K562 (cell line): ENCODE results near the gene NECAB2. TPM values are rescaled to one million over a fixed set of nuclear protein-coding genes. Genes with fewer than 3 reads are reported as not detected.

Experiments used
- ATAC-seq: fragments of 200-7000 bp; cut with Tn5 transposase; 3 replicates; pipeline ENCODE4 v1.9.1; 2020; ENCODE audit warnings: moderate library complexity
- BruUV-seq: library from RNA; stranded (reverse); fragments of 400-500 nt; replicated peaks from 2 replicates; lab custom pipeline; 2021; lab: Mats Ljungman, UMichigan
- CTCF ChIA-PET: fragments of 300-600 bp; formaldehyde crosslinking; extraction: SDS; loops from one replicate; lab custom pipeline; 2021; ENCODE audit warnings: low intra/inter-chr PET ratio; lab: Yijun Ruan, JAX
- POLR2A ChIA-PET: fragments of 300-600, 350-650 bp; sonication (Branson Sonifier 250); formaldehyde crosslinking; extraction: SDS; loops from one replicate; lab custom pipeline; 2021; ENCODE audit warnings: antibody characterized with exemption, inconsistent platforms; lab: Yijun Ruan, JAX
- DNase-seq, 4 experiments: peaks; one replicate each; pipeline versions ENCODE4 v3.0.0 to v3.0.0-alpha.2; 2011 to 2018; ENCODE audit warnings: low spot score in 3 of 4, mixed read lengths in 3 of 4; ENCODE audit errors: extremely low read depth in 1 of 4
- FAIRE-seq: peaks from 2 replicates; lab custom pipeline; 2011; peaks lifted over from hg19 to GRCh38; lab: Jason Lieb, UNC
- H2AFZ ChIP-seq: 2 replicates; pipeline ENCODE4 v1.6.0; 2011; ENCODE audit warnings: low read depth, low read length, control low read depth, inconsistent platforms
- H3K27ac ChIP-seq: fragments of 200-600 bp; 3 replicates; pipeline ENCODE4 v1.8.0; 2011; ENCODE audit warnings: low read depth, mild to moderate bottlenecking, control low read depth, inconsistent platforms, low read length, moderate library complexity, mixed read lengths; ENCODE audit errors: extremely low read depth
- H3K27me3 ChIP-seq, 2 experiments: fragments of 300-600 bp in 1 of 2; 2 replicates in 1 of 2; 3 replicates in 1 of 2; pipeline versions ENCODE4 v1.6.0 to v1.8.0; 2011; ENCODE audit warnings: inconsistent platforms in 2 of 2, low read length in 2 of 2, mild to moderate bottlenecking in 1 of 2, mixed read lengths in 1 of 2, moderate library complexity in 1 of 2; ENCODE audit not compliant: control insufficient read depth in 2 of 2, insufficient read depth in 2 of 2
- H3K36me3 ChIP-seq: fragments of 300-600 bp; 3 replicates; pipeline ENCODE4 v1.8.0; 2011; ENCODE audit warnings: mild to moderate bottlenecking, low read length, inconsistent platforms; ENCODE audit not compliant: control insufficient read depth, insufficient read depth
- H3K4me1 ChIP-seq, 2 experiments: fragments of 200-600 bp in 1 of 2; replicated peaks in 1 of 2; 2 replicates in 1 of 2; 3 replicates in 1 of 2; pipeline versions ENCODE4 v1.5.1 to v1.8.0; 2011; ENCODE audit warnings: inconsistent platforms in 2 of 2, low read length in 2 of 2, mild to moderate bottlenecking in 1 of 2, mixed read lengths in 1 of 2, moderate library complexity in 1 of 2; ENCODE audit not compliant: control insufficient read depth in 2 of 2, insufficient read depth in 2 of 2
- H3K4me2 ChIP-seq: 2 replicates; pipeline ENCODE4 v1.6.1; 2011; ENCODE audit warnings: low read length, control low read depth, inconsistent platforms, mixed read lengths; ENCODE audit not compliant: insufficient read depth
- H3K4me3 ChIP-seq: fragments of 200-600 bp; sonication (generic), shearing (Covaris generic); 2 replicates; pipeline ENCODE4 v1.5.1; 2016; ENCODE audit warnings: control low read depth, inconsistent platforms
- H3K79me2 ChIP-seq: fragments of 200-600 bp; 3 replicates; pipeline ENCODE4 v1.8.0; 2011; ENCODE audit warnings: low read length, inconsistent platforms; ENCODE audit not compliant: control insufficient read depth, insufficient read depth
- H3K9ac ChIP-seq, 2 experiments: 2 replicates each; pipeline versions ENCODE4 v1.6.0 to v1.6.1; 2011; ENCODE audit warnings: low read depth in 2 of 2, low read length in 2 of 2, control low read depth in 1 of 2, inconsistent platforms in 1 of 2, mild to moderate bottlenecking in 1 of 2, mixed read lengths in 1 of 2; ENCODE audit not compliant: insufficient read depth in 1 of 2
- H3K9me1 ChIP-seq: one replicate; pipeline ENCODE4 v1.6.0; 2011; ENCODE audit warnings: inconsistent platforms, mild to moderate bottlenecking, low read length, moderate library complexity; ENCODE audit not compliant: control insufficient read depth, insufficient read depth
- H3K9me3 ChIP-seq: replicated peaks from 2 replicates; pipeline ENCODE4 v1.5.1; 2011; ENCODE audit warnings: low read depth, low read length, inconsistent platforms; ENCODE audit not compliant: control insufficient read depth, insufficient read depth
- H4K20me1 ChIP-seq: replicated peaks from 2 replicates; pipeline ENCODE4 v1.6.1; 2011; ENCODE audit warnings: low read length, inconsistent platforms, mixed read lengths; ENCODE audit not compliant: control insufficient read depth, insufficient read depth
- CHD1 ChIP-seq: fragments of 200-600 bp; sonication (generic); IDR thresholded peaks from one replicate; pipeline ENCODE4 v1.6.1; 2012; ENCODE audit warnings: mild to moderate bottlenecking, moderate library complexity, low read length, inconsistent platforms
- EGR1 ChIP-seq: fragments of 450-650 bp; conservative IDR thresholded peaks from 2 replicates; pipeline ENCODE4 v1.6.1; 2017; ENCODE audit warnings: mild to moderate bottlenecking
- GTF2E2 ChIP-seq: fragments of 200-800 bp; sonication (Bioruptor generic); IDR thresholded peaks from 2 replicates; pipeline ENCODE4 v1.6.1; 2016; ENCODE audit warnings: missing genetic modification characterization, missing compliant biosample characterization
- RBM22 ChIP-seq: fragments of 200-400 bp; formaldehyde crosslinking; IDR thresholded peaks from 2 replicates; pipeline ENCODE4 v1.6.1; 2018; ENCODE audit warnings: low read length, low read depth; ENCODE audit not compliant: poor library complexity, severe bottlenecking
- RUNX1 ChIP-seq: sonication (generic); IDR thresholded peaks from 2 replicates; pipeline ENCODE4 v1.6.1; 2016; ENCODE audit warnings: antibody characterized with exemption, low read depth
- ZFP36 ChIP-seq: fragments of 150-350 bp; IDR thresholded peaks from 2 replicates; pipeline ENCODE4 v1.6.1; 2018; ENCODE audit warnings: low read length, low read depth; ENCODE audit not compliant: partially characterized antibody
- ZNF699 ChIP-seq: fragments of 250-450 bp; sonication (Bioruptor Pico); IDR thresholded peaks from 2 replicates; pipeline ENCODE4 v1.8.0; 2021; ENCODE audit warnings: mild to moderate bottlenecking, moderate library complexity; ENCODE audit not compliant: insufficient replicate concordance
- WGBS: fragments of 100-300 bp; shearing (Covaris generic); methylation state at CpG from one replicate; pipeline ENCODE4 v1.1.6; 2016; ENCODE audit warnings: low coverage, mixed read lengths; ENCODE audit not compliant: insufficient coverage; ENCODE audit errors: missing lambda C conversion rate; 5-methylcytosine and 5-hydroxymethylcytosine counted together
- in situ Hi-C: fragments of 300-500 bp; cut with MboI; formaldehyde crosslinking; loops from 4 replicates; pipeline ENCODE4 v1.15.0; 2018; ENCODE audit warnings: inconsistent platforms, mixed read lengths
- intact Hi-C: fragments of 100-400 bp; cut with micrococcal nuclease; formaldehyde crosslinking; loops from 2 replicates; pipeline ENCODE4 v1.14.2; 2022
- polyA plus RNA-seq, 8 experiments: library from polyadenylated mRNA; depleted of rRNA in 4 of 8; stranded (reverse) in 5 of 8; unstranded in 3 of 8; fragments of >200 nt; fragmentation: Nextera tagmentation in 2 of 8; fragmentation: Illumina TruSeq in 1 of 8; extraction: Ambion mirVana in 2 of 8; extraction: Trizol in 1 of 8; gene quantifications; 2 replicates each; pipeline versions ENCODE4 v1.2.1 to v1.2.3, GENCODE V29; 2011 to 2014; ENCODE audit warnings: inconsistent platforms in 1 of 8, missing spikeins in 1 of 8
- total RNA-seq, 7 experiments: library from RNA; depleted of rRNA in 6 of 7; stranded (reverse); fragments of >200 nt in 6 of 7; fragmentation: Illumina TruSeq in 2 of 7; extraction: Trizol in 2 of 7; gene quantifications; 2 replicates each; pipeline versions ENCODE4 v1.2.1 to v1.2.3, GENCODE V29; 2011 to 2021; ENCODE audit warnings: low replicate concordance in 1 of 7
- TF ChIP-seq, protein P1 (sequence below): fragments of 450-650 bp; formaldehyde crosslinking; IDR thresholded peaks from 2 replicates; pipeline ENCODE4 v1.4.0; 2022; ENCODE audit warnings: missing genetic modification characterization
- TF ChIP-seq, protein P2 (sequence below): fragments of 150-350 bp; conservative IDR thresholded peaks from 2 replicates; pipeline ENCODE4 v1.6.1; 2014; ENCODE audit warnings: low read length

Gene NECAB2
- total and polyA plus RNA-seq, 9 of the 15 experiments (the other 6 are each of a cell fraction or from before 2014, with no cell fraction given) = 0.03 to 0.28 TPM; not detected in 7

GRCh38 chr16:84031556-84031955, 63.5 kb downstream of the NECAB2 start (continued):
- TF ChIP-seq GTF2E2 (tag) = no peak
- TF ChIP-seq, protein P1, sequence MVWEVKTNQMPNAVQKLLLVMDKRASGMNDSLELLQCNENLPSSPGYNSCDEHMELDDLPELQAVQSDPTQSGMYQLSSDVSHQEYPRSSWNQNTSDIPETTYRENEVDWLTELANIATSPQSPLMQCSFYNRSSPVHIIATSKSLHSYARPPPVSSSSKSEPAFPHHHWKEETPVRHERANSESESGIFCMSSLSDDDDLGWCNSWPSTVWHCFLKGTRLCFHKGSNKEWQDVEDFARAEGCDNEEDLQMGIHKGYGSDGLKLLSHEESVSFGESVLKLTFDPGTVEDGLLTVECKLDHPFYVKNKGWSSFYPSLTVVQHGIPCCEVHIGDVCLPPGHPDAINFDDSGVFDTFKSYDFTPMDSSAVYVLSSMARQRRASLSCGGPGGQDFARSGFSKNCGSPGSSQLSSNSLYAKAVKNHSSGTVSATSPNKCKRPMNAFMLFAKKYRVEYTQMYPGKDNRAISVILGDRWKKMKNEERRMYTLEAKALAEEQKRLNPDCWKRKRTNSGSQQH (CRISPR knock-in tag) = no peak
- TF ChIP-seq ZFP36 = no peak
- no peak for TF ChIP-seq CHD1
- TF ChIP-seq ZNF699 (CRISPR knock-in tag) = no peak
- TF ChIP-seq RUNX1 = no peak

DNA sequence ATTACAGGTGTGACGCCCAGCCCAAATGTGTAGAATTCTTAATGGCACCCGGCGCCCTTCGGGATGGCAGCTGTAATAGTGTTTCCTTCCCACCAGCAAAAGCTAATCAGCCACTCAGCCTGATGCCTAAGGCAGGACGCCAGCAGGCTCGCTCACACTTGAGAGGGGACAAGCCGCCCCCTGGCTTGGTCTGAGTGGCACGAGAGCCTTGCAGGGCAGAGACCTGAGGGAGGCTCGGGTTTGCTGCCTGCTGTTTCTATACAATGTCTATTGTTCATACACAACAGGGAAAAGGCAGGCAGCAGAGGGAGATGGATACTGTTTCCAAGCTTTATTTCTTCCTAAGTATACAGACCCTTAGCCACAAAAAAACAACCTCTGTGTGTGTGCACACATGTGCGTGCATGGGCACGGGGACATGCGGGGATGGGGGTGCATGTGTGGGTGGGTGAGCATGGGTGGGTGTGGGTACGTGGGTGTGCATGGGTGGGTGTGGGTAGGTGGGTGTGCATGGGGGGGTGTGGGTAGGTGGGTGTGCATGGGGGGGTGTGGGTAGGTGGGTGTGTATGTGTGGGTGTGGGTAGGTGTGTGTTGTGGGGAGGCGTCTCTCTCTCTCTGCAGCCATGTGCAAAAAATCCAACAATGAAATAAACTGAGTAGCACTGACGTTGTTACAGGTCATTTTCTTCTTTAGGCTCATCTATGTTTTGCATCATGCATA, 64.6 kb downstream of the NECAB2 start:
- H3K4me1 ChIP-seq = peaks cover 0 to 8% of the 10 kb centered on the region in 2 experiments; a peak in 1 of 5 replicates
- BruUV-seq = no TSS peak
- no peak overlapping the region for H3K4me2 ChIP-seq
- DNase-seq = no peak
- no peak for ATAC-seq
- H3K27me3 ChIP-seq = peaks cover 69 to 94% of the 10 kb centered on the region in 2 experiments
- 0 out of 2 replicates have a peak, but pooled peaks cover 20% of the 10 kb centered on the region for H4K20me1 ChIP-seq
- H3K9me1 ChIP-seq = no peaks in the 10 kb centered on the region
- CTCF ChIA-PET = no interaction called here
- no peak overlapping the region for H3K4me3 ChIP-seq
- FAIRE-seq = no peak
- TF ChIP-seq RBM22 (no peak), EGR1 (peak; percentile 18; the same call in 1 of the 2 replicates)
- TF ChIP-seq, protein P2, sequence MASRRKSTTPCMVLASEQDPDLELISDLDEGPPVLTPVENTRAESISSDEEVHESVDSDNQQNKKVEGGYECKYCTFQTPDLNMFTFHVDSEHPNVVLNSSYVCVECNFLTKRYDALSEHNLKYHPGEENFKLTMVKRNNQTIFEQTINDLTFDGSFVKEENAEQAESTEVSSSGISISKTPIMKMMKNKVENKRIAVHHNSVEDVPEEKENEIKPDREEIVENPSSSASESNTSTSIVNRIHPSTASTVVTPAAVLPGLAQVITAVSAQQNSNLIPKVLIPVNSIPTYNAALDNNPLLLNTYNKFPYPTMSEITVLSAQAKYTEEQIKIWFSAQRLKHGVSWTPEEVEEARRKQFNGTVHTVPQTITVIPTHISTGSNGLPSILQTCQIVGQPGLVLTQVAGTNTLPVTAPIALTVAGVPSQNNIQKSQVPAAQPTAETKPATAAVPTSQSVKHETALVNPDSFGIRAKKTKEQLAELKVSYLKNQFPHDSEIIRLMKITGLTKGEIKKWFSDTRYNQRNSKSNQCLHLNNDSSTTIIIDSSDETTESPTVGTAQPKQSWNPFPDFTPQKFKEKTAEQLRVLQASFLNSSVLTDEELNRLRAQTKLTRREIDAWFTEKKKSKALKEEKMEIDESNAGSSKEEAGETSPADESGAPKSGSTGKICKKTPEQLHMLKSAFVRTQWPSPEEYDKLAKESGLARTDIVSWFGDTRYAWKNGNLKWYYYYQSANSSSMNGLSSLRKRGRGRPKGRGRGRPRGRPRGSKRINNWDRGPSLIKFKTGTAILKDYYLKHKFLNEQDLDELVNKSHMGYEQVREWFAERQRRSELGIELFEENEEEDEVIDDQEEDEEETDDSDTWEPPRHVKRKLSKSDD = no peak
- no peak overlapping the region for H3K9ac ChIP-seq
- POLR2A ChIA-PET = interaction anchor here (0.6 kb wide), 3 partner anchors 10 to 332 kb away, joined by 3 to 4 read pairs (median 3); partner anchors contain the start of gene SLC38A8
- H2AFZ ChIP-seq = no peak overlapping the region
- intact Hi-C loops (no loop called here), in situ Hi-C loops (no loop called here)
- H3K36me3 ChIP-seq = no peaks in the 10 kb centered on the region
- WGBS = 6% methylated on average over 14 of the region's 15 CpGs
- H3K9me3 ChIP-seq = no peaks in the 10 kb centered on the region
- no peaks in the 10 kb centered on the region for H3K79me2 ChIP-seq
- H3K27ac ChIP-seq = no peak overlapping the region
